ENCODE measurements around the gene CYB5R3.

The CYB5R3 gene

DNA sequence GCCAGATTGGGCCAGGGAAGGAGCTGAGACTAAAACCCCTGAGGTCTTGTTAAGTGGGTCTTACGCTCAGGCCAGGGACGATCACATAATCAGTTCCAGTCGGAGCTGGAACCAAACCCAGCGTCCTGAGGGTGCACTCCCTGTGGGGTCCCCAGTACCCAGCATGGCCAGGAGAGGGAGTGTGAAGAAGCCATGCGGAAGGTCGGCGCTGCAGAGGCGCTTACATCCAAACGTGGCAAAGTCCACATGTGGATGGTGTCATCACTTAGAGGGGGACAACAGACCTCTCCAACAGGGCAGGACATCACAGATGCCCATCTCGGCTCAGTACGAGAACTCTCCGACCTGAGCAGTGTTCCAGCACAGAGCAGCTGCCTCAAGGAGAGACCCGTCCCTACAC, 17.1 kb downstream of the CYB5R3 start:
- no peak overlapping the region for H3K4me3 ChIP-seq (replicated peaks; ENCODE audit: insufficient read depth, low read length)
- TF ChIP-seq POLR2AphosphoS5 (IDR thresholded peaks at IDR 0.05; ENCODE audit: low read depth), result no peak
- TF ChIP-seq CTCF (IDR thresholded peaks at IDR 0.05; ENCODE audit: insufficient read depth, low read length), result no peak
- TF ChIP-seq GABPA (IDR thresholded peaks at IDR 0.05; ENCODE audit: low read depth), result no peak
- no peak for TF ChIP-seq SPI1 (IDR thresholded peaks at IDR 0.05; ENCODE audit: borderline replicate concordance, low read depth)
- no peak for TF ChIP-seq REST (IDR thresholded peaks at IDR 0.05; ENCODE audit: insufficient replicate concordance, low read depth)
- no peak overlapping the region for H3K27ac ChIP-seq (replicated peaks)
- H3K27me3 ChIP-seq (ENCODE audit: insufficient read depth, poor library complexity, severe bottlenecking), result no peaks in the 10 kb centered on the region
- no peak for DNase-seq (ENCODE audit: low read depth in 1 of 2, low spot score in 1 of 2)

DNA sequence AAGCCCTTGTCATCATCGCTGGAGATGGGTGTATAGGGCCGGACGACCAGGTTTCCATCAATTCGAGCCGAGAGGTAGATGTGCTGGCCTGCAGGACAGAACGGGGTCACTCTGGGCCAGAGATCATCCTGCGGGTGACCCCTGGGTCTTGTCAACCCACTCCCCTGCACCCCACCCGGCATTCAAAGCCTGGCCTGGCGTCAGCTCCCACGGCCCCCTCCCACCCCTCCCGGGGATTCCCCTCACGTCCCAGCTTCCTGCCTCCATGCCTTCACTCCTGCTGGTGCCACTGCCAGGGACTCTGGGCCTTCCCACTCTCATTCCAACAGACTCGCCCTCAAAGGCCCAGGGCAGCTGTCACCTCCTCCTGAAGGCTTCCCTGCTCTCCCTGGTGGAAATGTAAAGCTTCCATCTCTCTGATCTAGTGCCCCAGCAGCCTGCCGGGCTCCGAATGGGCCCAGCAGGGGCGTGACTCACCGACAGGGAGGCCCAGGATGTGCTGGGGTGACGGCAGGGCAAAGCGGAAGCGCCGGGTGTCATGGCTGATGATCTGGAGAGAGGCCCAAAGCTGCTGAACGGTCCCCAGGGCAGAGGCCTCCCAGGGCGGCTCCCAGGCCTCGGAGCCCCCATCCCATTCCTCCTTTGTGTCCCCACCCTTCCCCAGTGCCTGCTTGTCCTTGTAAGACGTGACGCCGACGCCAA, 18.1 kb downstream of the CYB5R3 start:
- Histone ChIP-seq H3K27ac (replicated peaks) (no peak overlapping the region), H3K27me3 (ENCODE audit: insufficient read depth, poor library complexity, severe bottlenecking) (no peaks in the 10 kb centered on the region), H3K4me3 (replicated peaks; ENCODE audit: insufficient read depth, low read length) (no peak overlapping the region)
- TF ChIP-seq SPI1 (IDR thresholded peaks at IDR 0.05; ENCODE audit: borderline replicate concordance, low read depth) (no peak), CTCF (IDR thresholded peaks at IDR 0.05; ENCODE audit: insufficient read depth, low read length) (no peak), REST (IDR thresholded peaks at IDR 0.05; ENCODE audit: insufficient replicate concordance, low read depth) (no peak), POLR2AphosphoS5 (IDR thresholded peaks at IDR 0.05; ENCODE audit: low read depth) (no peak), GABPA (IDR thresholded peaks at IDR 0.05; ENCODE audit: low read depth) (no peak)
- DNase-seq (ENCODE audit: low read depth in 1 of 2, low spot score in 1 of 2), result no peak

DNA sequence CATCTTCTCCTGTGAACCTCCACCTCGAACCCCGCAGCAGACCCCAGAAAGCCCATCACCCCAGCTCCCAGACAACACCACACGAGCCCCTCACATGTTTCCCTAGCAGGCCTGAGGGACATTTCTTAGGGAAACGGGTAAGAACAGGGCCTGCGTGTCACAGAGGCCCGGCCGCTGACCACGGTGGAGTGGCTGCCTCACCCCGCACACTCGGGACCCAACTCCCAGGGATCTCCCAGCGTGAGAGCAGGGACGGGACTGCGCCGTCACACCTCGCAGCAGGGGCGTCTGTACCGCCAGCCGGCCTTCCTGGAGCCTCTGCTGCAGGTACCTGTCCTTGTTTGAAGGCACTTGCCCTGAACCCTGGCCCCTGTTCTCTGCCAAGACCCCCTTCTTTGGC, 19.0 kb downstream of the CYB5R3 start:
- Histone ChIP-seq H3K27me3 (ENCODE audit: insufficient read depth, poor library complexity, severe bottlenecking) (no peaks in the 10 kb centered on the region), H3K4me3 (replicated peaks; ENCODE audit: insufficient read depth, low read length) (no peak overlapping the region), H3K27ac (replicated peaks) (no peak overlapping the region)
- TF ChIP-seq GABPA (IDR thresholded peaks at IDR 0.05; ENCODE audit: low read depth) (no peak), POLR2AphosphoS5 (IDR thresholded peaks at IDR 0.05; ENCODE audit: low read depth) (no peak), REST (IDR thresholded peaks at IDR 0.05; ENCODE audit: insufficient replicate concordance, low read depth) (no peak), SPI1 (IDR thresholded peaks at IDR 0.05; ENCODE audit: borderline replicate concordance, low read depth) (no peak), CTCF (IDR thresholded peaks at IDR 0.05; ENCODE audit: insufficient read depth, low read length) (no peak)
- no peak for DNase-seq (ENCODE audit: low read depth in 1 of 2, low spot score in 1 of 2)
